Measurements from ENCODE around the gene MCM7.

DNA sequence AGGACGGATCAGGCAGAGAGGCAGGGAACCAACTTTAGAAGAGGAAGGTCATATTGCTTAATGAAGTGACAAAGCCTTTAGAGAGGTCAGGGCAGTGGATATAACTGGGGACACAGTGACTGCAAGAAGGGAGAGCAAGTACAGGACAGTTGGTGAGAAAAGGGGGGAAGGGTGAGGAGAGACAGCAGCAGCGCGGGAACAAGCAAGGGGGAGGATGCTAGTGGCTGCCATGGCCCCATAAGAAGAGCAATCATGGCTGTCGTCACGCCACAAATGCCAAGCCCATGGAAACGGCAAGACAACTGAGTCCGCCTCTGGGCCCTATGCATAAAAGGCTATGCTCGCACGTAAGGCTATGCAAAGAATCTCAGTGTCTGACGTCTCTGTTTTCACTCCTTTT, 28.7 kb downstream of the MCM7 start:
- TF ChIP-seq EZH2 (IDR thresholded peaks at IDR 0.05; ENCODE audit: insufficient read depth, poor library complexity, severe bottlenecking) (no peak), EZH2phosphoT487 (IDR thresholded peaks at IDR 0.05; ENCODE audit: insufficient read depth, low read depth) (no peak)

All from GM23248 (cell line).